ENCODE data around the gene TMEFF2.

GRCh38 chr2:191936882-191937405, 257.8 kb downstream of the TMEFF2 start:
- TF ChIP-seq CTCF (IDR thresholded peaks at IDR 0.05; ENCODE audit: low read depth, low read length, missing input control) (no peak), FOXA2 (IDR thresholded peaks at IDR 0.05) (no peak), REST (IDR thresholded peaks at IDR 0.05) (no peak), JUND (IDR thresholded peaks at IDR 0.05) (no peak), RXRA (IDR thresholded peaks at IDR 0.05) (no peak), YY1 (IDR thresholded peaks at IDR 0.05) (no peak), ZBTB33 (IDR thresholded peaks at IDR 0.05) (no peak), GABPA (IDR thresholded peaks at IDR 0.05 in 1 of 2, conservative IDR thresholded peaks at IDR 0.05 in 1 of 2) (no peak), SP1 (IDR thresholded peaks at IDR 0.05) (no peak), ATF3 (IDR thresholded peaks at IDR 0.05) (no peak)
